ENCODE data around the gene SMYD3.

DNA sequence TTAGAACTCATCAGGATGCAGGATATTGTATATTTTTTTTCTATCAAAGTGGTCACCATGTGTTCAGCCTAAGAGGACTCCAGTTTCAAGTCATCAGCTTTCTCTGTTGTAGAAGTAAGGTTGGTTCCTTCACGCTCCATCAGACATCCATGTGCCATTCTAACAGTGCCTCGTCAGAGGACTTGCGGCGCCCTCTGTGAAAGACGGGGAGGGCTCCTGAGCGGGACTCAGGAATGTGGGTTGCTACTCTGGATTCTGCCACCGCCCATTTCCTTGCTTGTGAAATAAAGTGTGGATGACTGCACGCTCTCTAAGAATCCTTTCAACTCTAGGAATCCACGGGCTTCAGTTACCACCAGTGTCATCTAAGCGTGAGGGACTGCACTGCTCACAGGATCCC, 758.8 kb downstream of the SMYD3 start:
- TF ChIP-seq, protein P1, sequence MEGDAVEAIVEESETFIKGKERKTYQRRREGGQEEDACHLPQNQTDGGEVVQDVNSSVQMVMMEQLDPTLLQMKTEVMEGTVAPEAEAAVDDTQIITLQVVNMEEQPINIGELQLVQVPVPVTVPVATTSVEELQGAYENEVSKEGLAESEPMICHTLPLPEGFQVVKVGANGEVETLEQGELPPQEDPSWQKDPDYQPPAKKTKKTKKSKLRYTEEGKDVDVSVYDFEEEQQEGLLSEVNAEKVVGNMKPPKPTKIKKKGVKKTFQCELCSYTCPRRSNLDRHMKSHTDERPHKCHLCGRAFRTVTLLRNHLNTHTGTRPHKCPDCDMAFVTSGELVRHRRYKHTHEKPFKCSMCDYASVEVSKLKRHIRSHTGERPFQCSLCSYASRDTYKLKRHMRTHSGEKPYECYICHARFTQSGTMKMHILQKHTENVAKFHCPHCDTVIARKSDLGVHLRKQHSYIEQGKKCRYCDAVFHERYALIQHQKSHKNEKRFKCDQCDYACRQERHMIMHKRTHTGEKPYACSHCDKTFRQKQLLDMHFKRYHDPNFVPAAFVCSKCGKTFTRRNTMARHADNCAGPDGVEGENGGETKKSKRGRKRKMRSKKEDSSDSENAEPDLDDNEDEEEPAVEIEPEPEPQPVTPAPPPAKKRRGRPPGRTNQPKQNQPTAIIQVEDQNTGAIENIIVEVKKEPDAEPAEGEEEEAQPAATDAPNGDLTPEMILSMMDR (conservative IDR thresholded peaks at IDR 0.05): no peak
- TF ChIP-seq EZH2 (IDR thresholded peaks at IDR 0.05; ENCODE audit: low read depth): no peak
